HepG2 (cell line): ENCODE measurements around the gene LMAN2L. TPM values are rescaled to one million over a fixed set of nuclear protein-coding genes. Genes with fewer than 3 reads are reported as not detected.
A peak's percentile ranks its signal among the peaks of the same experiment; 100 is the strongest.

ENCODE experiments used
- ATF3 ChIP-seq: sonication (generic); formaldehyde crosslinking; IDR thresholded peaks from 2 replicates; pipeline ENCODE4 v1.4.0; 2020; ENCODE audit warnings: missing genetic modification reagents
- BCL6 ChIP-seq: IDR thresholded peaks from 2 replicates; pipeline ENCODE4 v1.6.1; 2016; ENCODE audit warnings: missing genetic modification reagents, missing compliant biosample characterization
- BCLAF1 ChIP-seq: fragments of 450-650 bp; IDR thresholded peaks from 2 replicates; pipeline ENCODE4 v1.6.1; 2017; ENCODE audit warnings: mild to moderate bottlenecking
- GRHL1 ChIP-seq: sonication (generic); formaldehyde crosslinking; conservative IDR thresholded peaks from 2 replicates; pipeline ENCODE4 v1.8.0; 2022; ENCODE audit warnings: missing genetic modification reagents
- KDM5A ChIP-seq: fragments of 200-600 bp; sonication (generic); IDR thresholded peaks from 2 replicates; pipeline ENCODE4 v1.7.0; 2018; ENCODE audit warnings: antibody characterized with exemption, mild to moderate bottlenecking, low read length, borderline replicate concordance
- MATR3 ChIP-seq: sonication (generic); formaldehyde crosslinking; IDR thresholded peaks from 2 replicates; pipeline ENCODE4 v1.4.0; 2020; ENCODE audit warnings: missing genetic modification reagents
- MLX ChIP-seq: IDR thresholded peaks from 2 replicates; pipeline ENCODE4 v1.6.1; 2016
- NR2F2 ChIP-seq: IDR thresholded peaks from 2 replicates; pipeline ENCODE4 v1.6.1; 2012; ENCODE audit warnings: low read depth, inconsistent platforms, borderline replicate concordance
- NR3C1 ChIP-seq: sonication (generic); formaldehyde crosslinking; IDR thresholded peaks from 2 replicates; pipeline ENCODE4 v1.4.0; 2020; ENCODE audit warnings: missing genetic modification reagents
- RCOR2 ChIP-seq: IDR thresholded peaks from 2 replicates; pipeline ENCODE4 v1.6.1; 2016; ENCODE audit warnings: missing biosample characterization, missing genetic modification reagents
- RFXANK ChIP-seq: IDR thresholded peaks from 2 replicates; pipeline ENCODE4 v1.6.1; 2016
- SNAPC4 ChIP-seq: sonication (generic); formaldehyde crosslinking; IDR thresholded peaks from 2 replicates; pipeline ENCODE4 v1.4.0; 2020; ENCODE audit warnings: mild to moderate bottlenecking, missing genetic modification reagents
- SSRP1 ChIP-seq: IDR thresholded peaks from 2 replicates; pipeline ENCODE4 v1.6.1; 2016; ENCODE audit warnings: control low read depth
- TBL1XR1 ChIP-seq: fragments of 150-350 bp; IDR thresholded peaks from 2 replicates; pipeline ENCODE4 v1.6.1; 2014; ENCODE audit warnings: borderline replicate concordance, low read length; ENCODE audit not compliant: partially characterized antibody
- ZMYM3 ChIP-seq: sonication (generic); formaldehyde crosslinking; IDR thresholded peaks from 2 replicates; pipeline ENCODE4 v1.5.1; 2020; ENCODE audit warnings: mild to moderate bottlenecking, missing genetic modification reagents
- ZMYM4 ChIP-seq: sonication (generic); formaldehyde crosslinking; IDR thresholded peaks from 2 replicates; pipeline ENCODE4 v1.8.1; 2023; ENCODE audit warnings: mild to moderate bottlenecking, missing genetic modification reagents
- ZNF747 ChIP-seq: sonication (generic); formaldehyde crosslinking; IDR thresholded peaks from 2 replicates; pipeline ENCODE4 v1.8.1; 2023; ENCODE audit warnings: missing genetic modification reagents, mild to moderate bottlenecking, borderline replicate concordance
- polyA plus RNA-seq, 8 experiments: library from polyadenylated mRNA; depleted of rRNA in 3 of 8; stranded (reverse) in 7 of 8; unstranded in 1 of 8; fragments of >200 nt; fragmentation: Illumina TruSeq in 4 of 8; extraction: Trizol in 4 of 8; gene quantifications; 2 replicates each; pipeline versions ENCODE4 v1.2.1 to v1.2.3, GENCODE V29; 2011 to 2016; ENCODE audit warnings: low read depth in 4 of 8, missing spikeins in 1 of 8, mixed read lengths in 1 of 8; ENCODE audit not compliant: insufficient read depth in 1 of 8
- total RNA-seq, 5 experiments: library from RNA; depleted of rRNA; stranded (reverse); fragments of >200 nt; fragmentation: Illumina TruSeq; extraction: Trizol; gene quantifications; 2 replicates each; pipeline ENCODE4 v1.2.3, GENCODE V29; 2016; ENCODE audit warnings: low read depth in 1 of 5

The LMAN2L gene
- total and polyA plus RNA-seq, 2 of the 13 experiments (the other 11 are each of a cell fraction or from before 2014, with no cell fraction given), result 39.1 to 57.9 TPM

- TF ChIP-seq KDM5A (0 out of 2 replicates have a peak, but pooled peaks have one; percentile 16), RCOR2 (no peak), BCL6 (CRISPR knock-in tag) (peak; percentile 65; the same call in 1 of the 2 replicates), BCLAF1 (no peak), TBL1XR1 (no peak), MLX (CRISPR knock-in tag) (peak; percentile 50; the same call in 1 of the 2 replicates), RFXANK (CRISPR knock-in tag) (no peak), NR2F2 (no peak), ZMYM3 (peak; percentile 50; the same call in 1 of the 2 replicates), ZMYM4 (peak; percentile 43), ZNF747 (peak; percentile 75; the same call in 1 of the 2 replicates), SSRP1 (CRISPR knock-in tag) (no peak), ATF3 (CRISPR knock-in tag) (peak; percentile 27; the same call in 1 of the 2 replicates), SNAPC4 (CRISPR knock-in tag) (no peak), GRHL1 (CRISPR knock-in tag) (no peak), NR3C1 (0 out of 2 replicates have a peak, but pooled peaks have one; percentile 27), MATR3 (CRISPR knock-in tag) (no peak)
Measured at GRCh38 chr2:96760036-96760985, 20.4 kb upstream of the LMAN2L start, which contains the start of gene CNNM4 (continued).
